Upper lobe of right lung (tissue), 1 donor: ENCODE measurements around the gene PI16. TPM values are rescaled to one million over a fixed set of nuclear protein-coding genes. Genes with fewer than 3 reads are reported as not detected.
A peak's percentile ranks its signal among the peaks of the same experiment; 100 is the strongest.

Experiments
- ATAC-seq: fragments of 200-7000 bp; cut with Tn5 transposase; one replicate; pipeline ENCODE4 v1.9.1; 2020; ENCODE audit warnings: mild to moderate bottlenecking, moderate library complexity
- DNase-seq: peaks from one replicate; pipeline ENCODE4 v3.0.0-alpha.2; 2020
- H3K27ac ChIP-seq: fragments of 200-600 bp; one replicate; pipeline ENCODE4 v1.8.0; 2022
- H3K27me3 ChIP-seq: fragments of 200-600 bp; one replicate; pipeline ENCODE4 v1.8.0; 2022; ENCODE audit warnings: mild to moderate bottlenecking
- H3K36me3 ChIP-seq: fragments of 200-600 bp; one replicate; pipeline ENCODE4 v1.8.0; 2022
- H3K4me1 ChIP-seq: fragments of 200-600 bp; one replicate; pipeline ENCODE4 v1.8.0; 2022
- H3K4me3 ChIP-seq: fragments of 200-600 bp; one replicate; pipeline ENCODE4 v1.8.0; 2022; ENCODE audit warnings: mild to moderate bottlenecking
- H3K9me3 ChIP-seq: fragments of 200-600 bp; one replicate; pipeline ENCODE4 v1.8.0; 2022
- CTCF ChIP-seq: fragments of 200-600 bp; IDR thresholded peaks from one replicate; pipeline ENCODE4 v1.8.0; 2022; ENCODE audit warnings: antibody characterized with exemption
- intact Hi-C: fragments of 100-400 bp; cut with DNase I; formaldehyde crosslinking; loops from one replicate; pipeline ENCODE4 v1.11.0; 2022
- total RNA-seq: library from RNA; stranded (reverse); fragmentation: NEBNext Ultra II Directional; extraction: Animal tissue kit (Norgen Biotek cat#: 25700); gene quantifications from one replicate; pipeline ENCODE4 v1.2.1, GENCODE V29; 2021
- donor health status: DM: no; HTN: yes; CAD: no; lungs with severe emphysema.

The PI16 gene
- total RNA-seq, 1 donor from 2014 or later: 3.4 TPM

- H3K27me3 ChIP-seq: no peaks in the 10 kb centered on the region
- H3K27ac ChIP-seq: peak overlapping the region; percentile 24
- TF ChIP-seq CTCF: no peak
- no peak overlapping the region for H3K4me3 ChIP-seq
- H3K9me3 ChIP-seq: no peaks in the 10 kb centered on the region
- peak; percentile 31 for ATAC-seq
- intact Hi-C loops: loop anchor here (5.0 kb wide), 1 partner anchor 75 kb away; the partner anchor contains the start of gene MTCH1
- no peak for DNase-seq
- peaks cover 23% of the 10 kb centered on the region for H3K4me1 ChIP-seq
- H3K36me3 ChIP-seq: peaks cover 83% of the 10 kb centered on the region
These were observed 42.5 kb upstream of the PI16 start for GRCh38 chr6:36912030-36912454.

GRCh38 chr6:36912586-36912985 is 42.0 kb upstream of the PI16 start:
- no peak for TF ChIP-seq CTCF
- DNase-seq: no peak
- H3K36me3 ChIP-seq: peaks cover 85% of the 10 kb centered on the region
- intact Hi-C loops: loop anchor here (5.0 kb wide), 1 partner anchor 75 kb away; the partner anchor contains the start of gene MTCH1
- H3K4me1 ChIP-seq: peaks cover 22% of the 10 kb centered on the region
- peak overlapping the region; percentile 24 for H3K27ac ChIP-seq
- H3K9me3 ChIP-seq: no peaks in the 10 kb centered on the region
- no peak overlapping the region for H3K4me3 ChIP-seq
- ATAC-seq: no peak
- H3K27me3 ChIP-seq: no peaks in the 10 kb centered on the region

- Histone ChIP-seq H3K36me3 (peaks cover 85% of the 10 kb centered on the region), H3K4me3 (no peak overlapping the region), H3K27ac (peak overlapping the region; percentile 24), H3K4me1 (peaks cover 19% of the 10 kb centered on the region), H3K27me3 (no peaks in the 10 kb centered on the region), H3K9me3 (no peaks in the 10 kb centered on the region)
- intact Hi-C loops: loop anchor here (5.0 kb wide), 1 partner anchor 74 kb away; the partner anchor contains the start of gene MTCH1
- no peak for TF ChIP-seq CTCF
- ATAC-seq: no peak
- DNase-seq: no peak
These were observed 41.5 kb upstream of the PI16 start for GRCh38 chr6:36913082-36913481.

DNA sequence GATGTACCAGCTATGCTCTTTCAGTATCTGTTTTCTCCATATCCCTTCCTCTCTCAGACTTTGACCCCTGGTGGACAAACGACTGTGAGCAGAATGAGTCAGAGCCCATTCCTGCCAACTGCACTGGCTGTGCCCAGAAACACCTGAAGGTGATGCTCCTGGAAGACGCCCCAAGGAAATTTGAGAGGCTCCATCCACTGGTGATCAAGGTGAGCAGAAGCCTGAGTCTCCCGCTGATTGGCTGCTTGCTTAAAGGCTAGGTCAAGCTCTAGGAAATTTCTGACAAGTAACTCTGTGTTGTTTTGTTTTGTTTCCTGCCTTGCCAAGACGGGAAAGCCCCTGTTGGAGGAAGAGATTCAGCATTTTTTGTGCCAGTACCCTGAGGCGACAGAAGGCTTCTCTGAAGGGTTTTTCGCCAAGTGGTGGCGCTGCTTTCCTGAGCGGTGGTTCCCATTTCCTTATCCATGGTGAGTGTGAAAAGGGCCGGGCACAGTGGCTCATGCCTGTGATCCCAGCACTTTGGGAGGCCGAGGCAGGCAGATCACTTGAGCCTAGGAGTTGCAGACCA is 40.2 kb upstream of the PI16 start:
- peaks cover 30% of the 10 kb centered on the region for H3K4me1 ChIP-seq
- H3K27ac ChIP-seq: peak overlapping the region; percentile 33
- ATAC-seq: peak; percentile 62

DNA sequence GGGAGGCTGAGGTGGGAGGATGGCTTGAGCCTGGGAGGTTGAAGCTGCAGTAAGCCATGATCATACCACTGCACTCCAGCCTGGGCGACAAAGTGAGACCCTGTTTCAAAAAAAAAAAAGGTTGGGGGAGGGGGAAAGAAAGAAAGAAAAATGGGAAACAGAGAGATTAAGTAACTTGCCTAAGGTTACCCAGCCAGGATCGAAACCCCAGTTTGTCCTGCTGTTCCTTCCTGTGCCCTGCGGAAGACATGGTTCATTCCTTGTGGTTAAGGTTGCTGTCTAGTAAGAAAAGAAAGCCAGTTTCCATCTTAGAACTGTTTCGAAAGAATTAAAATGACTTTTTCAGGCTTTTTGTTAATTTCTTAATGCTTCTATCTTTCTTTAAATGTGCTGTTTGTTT is 38.9 kb upstream of the PI16 start:
- peaks cover 39% of the 10 kb centered on the region for H3K4me1 ChIP-seq
- TF ChIP-seq CTCF: no peak

More for the DNA sequence above, 40.2 kb upstream of the PI16 start:
- H3K9me3 ChIP-seq: no peaks in the 10 kb centered on the region
- intact Hi-C loops: loop anchor here (5.0 kb wide), 1 partner anchor 73 kb away; the partner anchor contains the start of gene MTCH1
- no peak overlapping the region for H3K4me3 ChIP-seq
- no peak for TF ChIP-seq CTCF
- no peaks in the 10 kb centered on the region for H3K27me3 ChIP-seq
- DNase-seq: no peak
- H3K36me3 ChIP-seq: peaks cover 84% of the 10 kb centered on the region

More for the DNA sequence above, 38.9 kb upstream of the PI16 start:
- H3K27ac ChIP-seq: no peak overlapping the region
- intact Hi-C loops: no loop called here
- H3K36me3 ChIP-seq: peaks cover 87% of the 10 kb centered on the region
- no peak for DNase-seq
- no peaks in the 10 kb centered on the region for H3K9me3 ChIP-seq
- H3K4me3 ChIP-seq: no peak overlapping the region
- H3K27me3 ChIP-seq: no peaks in the 10 kb centered on the region
- no peak for ATAC-seq
